Activated CD8-positive, alpha-beta memory T cell treated with anti-CD3 and anti-CD28 coated beads for 36 hours (primary cell): Measurements from ENCODE around the gene RPS25. TPM values are rescaled to one million over a fixed set of nuclear protein-coding genes. Genes with fewer than 3 reads are reported as not detected.
"Not testable (repeated sequence)": the region's sequence is repeated elsewhere in the genome, so short reads cannot be mapped to it uniquely, and the experiment has no call there.

Experiments
- CTCF ChIA-PET: fragments of 350-600 bp; sonication (Branson Sonifier 250); formaldehyde crosslinking; loops from one replicate; lab custom pipeline; 2021; ENCODE audit warnings: antibody characterized with exemption; lab: Charles Lee
- POLR2A ChIA-PET: fragments of 350-600 bp; sonication (Branson Sonifier 250); formaldehyde crosslinking; loops from one replicate; lab custom pipeline; 2021; ENCODE audit warnings: antibody characterized with exemption; lab: Charles Lee
- total RNA-seq, 2 experiments: library from RNA; stranded (reverse); gene quantifications; one replicate each; pipeline ENCODE4 v1.2.3, GENCODE V29; 2021

Gene RPS25
- total RNA-seq, 2 experiments from 2014 or later: 1,363 to 1,371 TPM

GRCh38 chr11:119046489-119046888 is 28.3 kb upstream of the RPS25 start:
- ChIA-PET POLR2A (interaction anchor here (0.6 to 1.4 kb wide), 3 partner anchors 10 to 49 kb away, joined by 3 to 6 read pairs (median 4); partner anchors contain the start of gene HYOU1), CTCF (no interaction called here)

- ChIA-PET POLR2A (interaction anchor here (0.8 kb wide), 1 partner anchor 26 kb away, joined by 4 read pairs; the partner anchor contains the start of gene TRAPPC4), CTCF (no interaction called here)
Observed at GRCh38 chr11:119044708-119045107, 26.6 kb upstream of the RPS25 start.

- ChIA-PET CTCF (interaction anchor here (0.7 to 2.3 kb wide), 2 partner anchors 12 to 156 kb away, joined by 3 to 7 read pairs; partner anchors contain the start of gene SLC37A4), POLR2A (no interaction called here)
Observed at GRCh38 chr11:119042927-119043326, 24.8 kb upstream of the RPS25 start.

GRCh38 chr11:119041821-119042514 is 23.8 kb upstream of the RPS25 start:
- ChIA-PET POLR2A (no interaction called here), CTCF (interaction anchor here (0.7 to 2.3 kb wide), 4 partner anchors 11 to 292 kb away, joined by 3 to 7 read pairs (median 4); partner anchors contain the start of gene SLC37A4)

GRCh38 chr11:119039471-119039870 is 21.3 kb upstream of the RPS25 start:
- CTCF ChIA-PET, POLR2A ChIA-PET: not testable (repeated sequence)

GRCh38 chr11:119038884-119039283 is 20.7 kb upstream of the RPS25 start:
- CTCF ChIA-PET: no interaction called here
- POLR2A ChIA-PET: no interaction called here

GRCh38 chr11:119034813-119035212 is 16.7 kb upstream of the RPS25 start:
- ChIA-PET CTCF (interaction anchor here (0.6 to 0.9 kb wide), 2 partner anchors 9 to 33 kb away, joined by 3 to 4 read pairs; no protein-coding TSS in a partner anchor), POLR2A (no interaction called here)

GRCh38 chr11:119033421-119033820 is 15.3 kb upstream of the RPS25 start:
- POLR2A ChIA-PET: not testable (repeated sequence)
- CTCF ChIA-PET: interaction anchor here (0.7 kb wide), 1 partner anchor 298 kb away, joined by 3 read pairs; no protein-coding TSS in a partner anchor

GRCh38 chr11:119031912-119032280 is 13.8 kb upstream of the RPS25 start:
- ChIA-PET CTCF (interaction anchor here (0.8 to 2.1 kb wide), 4 partner anchors 10 to 29 kb away, joined by 3 to 7 read pairs (median 4); no protein-coding TSS in a partner anchor), POLR2A (no interaction called here)

GRCh38 chr11:119030329-119031047 is 12.3 kb upstream of the RPS25 start, which contains the start of gene SLC37A4:
Gene SLC37A4 (minus strand): TSS chr11:119030877.
- ChIA-PET POLR2A (interaction anchor here (0.7 to 2.5 kb wide), 5 partner anchors 10 to 33 kb away, joined by 3 to 14 read pairs (median 6); partner anchors contain the start of genes CENATAC, HYOU1, RPS25 and TRAPPC4), CTCF (interaction anchor here (1.0 to 2.1 kb wide), 7 partner anchors 11 to 55 kb away, joined by 3 to 7 read pairs (median 4); partner anchors contain the start of genes RPS25 and TRAPPC4)

- POLR2A ChIA-PET: interaction anchor here (0.7 to 2.5 kb wide), 4 partner anchors 10 to 32 kb away, joined by 3 to 14 read pairs (median 6); partner anchors contain the start of genes CENATAC, RPS25 and TRAPPC4
Observed at GRCh38 chr11:119030029-119030328, 11.8 kb upstream of the RPS25 start.

GRCh38 chr11:119029340-119030028 is 11.3 kb upstream of the RPS25 start:
- POLR2A ChIA-PET: interaction anchor here (0.7 to 2.5 kb wide), 4 partner anchors 9 to 32 kb away, joined by 3 to 14 read pairs (median 6); partner anchors contain the start of genes CENATAC, RPS25 and TRAPPC4
- CTCF ChIA-PET: interaction anchor here (1.2 to 1.3 kb wide), 3 partner anchors 10 to 56 kb away, joined by 3 to 7 read pairs (median 3); partner anchors contain the start of genes RPS25 and TRAPPC4

More at GRCh38 chr11:119030029-119030328, 11.8 kb upstream of the RPS25 start:
- CTCF ChIA-PET: interaction anchor here (1.0 to 2.1 kb wide), 5 partner anchors 11 to 56 kb away, joined by 3 to 7 read pairs (median 3); partner anchors contain the start of genes RPS25 and TRAPPC4

GRCh38 chr11:119029069-119029339 is 10.9 kb upstream of the RPS25 start:
- CTCF ChIA-PET: no interaction called here
- POLR2A ChIA-PET: interaction anchor here (1.2 to 2.5 kb wide), 2 partner anchors 11 to 31 kb away, joined by 3 to 14 read pairs; partner anchors contain the start of genes CENATAC, RPS25 and TRAPPC4

- CTCF ChIA-PET: no interaction called here
- POLR2A ChIA-PET: no interaction called here
Observed at GRCh38 chr11:119028346-119029068, 10.4 kb upstream of the RPS25 start.

- POLR2A ChIA-PET: no interaction called here
Observed at GRCh38 chr11:119027561-119028345, 9.6 kb upstream of the RPS25 start.

GRCh38 chr11:119026970-119027369 is 8.8 kb upstream of the RPS25 start:
- ChIA-PET CTCF (interaction anchor here (1.0 kb wide), 1 partner anchor 36 kb away, joined by 3 read pairs; no protein-coding TSS in a partner anchor), POLR2A (no interaction called here)

More at GRCh38 chr11:119027561-119028345, 9.6 kb upstream of the RPS25 start:
- CTCF ChIA-PET: interaction anchor here (1.0 kb wide), 1 partner anchor 35 kb away, joined by 3 read pairs; no protein-coding TSS in a partner anchor
